ENCODE data around the gene ITGAE.

ITGAE gene

GRCh38 chr17:3780986-3781385 lies 20.0 kb downstream of the ITGAE start:
- H3K4me3 ChIP-seq (replicated peaks; ENCODE audit: low read depth, low read length) = no peak overlapping the region
- TF ChIP-seq, protein P1, sequence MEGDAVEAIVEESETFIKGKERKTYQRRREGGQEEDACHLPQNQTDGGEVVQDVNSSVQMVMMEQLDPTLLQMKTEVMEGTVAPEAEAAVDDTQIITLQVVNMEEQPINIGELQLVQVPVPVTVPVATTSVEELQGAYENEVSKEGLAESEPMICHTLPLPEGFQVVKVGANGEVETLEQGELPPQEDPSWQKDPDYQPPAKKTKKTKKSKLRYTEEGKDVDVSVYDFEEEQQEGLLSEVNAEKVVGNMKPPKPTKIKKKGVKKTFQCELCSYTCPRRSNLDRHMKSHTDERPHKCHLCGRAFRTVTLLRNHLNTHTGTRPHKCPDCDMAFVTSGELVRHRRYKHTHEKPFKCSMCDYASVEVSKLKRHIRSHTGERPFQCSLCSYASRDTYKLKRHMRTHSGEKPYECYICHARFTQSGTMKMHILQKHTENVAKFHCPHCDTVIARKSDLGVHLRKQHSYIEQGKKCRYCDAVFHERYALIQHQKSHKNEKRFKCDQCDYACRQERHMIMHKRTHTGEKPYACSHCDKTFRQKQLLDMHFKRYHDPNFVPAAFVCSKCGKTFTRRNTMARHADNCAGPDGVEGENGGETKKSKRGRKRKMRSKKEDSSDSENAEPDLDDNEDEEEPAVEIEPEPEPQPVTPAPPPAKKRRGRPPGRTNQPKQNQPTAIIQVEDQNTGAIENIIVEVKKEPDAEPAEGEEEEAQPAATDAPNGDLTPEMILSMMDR (IDR thresholded peaks at IDR 0.05; ENCODE audit: low read length, missing control alignments) = no peak

GRCh38 chr17:3777366-3778120 lies 23.4 kb downstream of the ITGAE start:
- TF ChIP-seq, protein P1 (IDR thresholded peaks at IDR 0.05; ENCODE audit: low read length, missing control alignments) = no peak
- no peak for DNase-seq (ENCODE audit: low read depth)
- H3K4me3 ChIP-seq (replicated peaks; ENCODE audit: low read depth, low read length) = no peak overlapping the region

More at GRCh38 chr17:3780986-3781385, 20.0 kb downstream of the ITGAE start:
- DNase-seq (ENCODE audit: low read depth) = no peak

GRCh38 chr17:3773966-3774365 lies 27.0 kb downstream of the ITGAE start:
- no peak for DNase-seq (ENCODE audit: low read depth)
- TF ChIP-seq, protein P1 (IDR thresholded peaks at IDR 0.05; ENCODE audit: low read length, missing control alignments) = no peak
- H3K4me3 ChIP-seq (replicated peaks; ENCODE audit: low read depth, low read length) = no peak overlapping the region

GRCh38 chr17:3773511-3773910 lies 27.5 kb downstream of the ITGAE start:
- DNase-seq (ENCODE audit: low read depth) = peak; percentile 20
- TF ChIP-seq, protein P1 (IDR thresholded peaks at IDR 0.05; ENCODE audit: low read length, missing control alignments) = no peak
- no peak overlapping the region for H3K4me3 ChIP-seq (replicated peaks; ENCODE audit: low read depth, low read length)

DNA sequence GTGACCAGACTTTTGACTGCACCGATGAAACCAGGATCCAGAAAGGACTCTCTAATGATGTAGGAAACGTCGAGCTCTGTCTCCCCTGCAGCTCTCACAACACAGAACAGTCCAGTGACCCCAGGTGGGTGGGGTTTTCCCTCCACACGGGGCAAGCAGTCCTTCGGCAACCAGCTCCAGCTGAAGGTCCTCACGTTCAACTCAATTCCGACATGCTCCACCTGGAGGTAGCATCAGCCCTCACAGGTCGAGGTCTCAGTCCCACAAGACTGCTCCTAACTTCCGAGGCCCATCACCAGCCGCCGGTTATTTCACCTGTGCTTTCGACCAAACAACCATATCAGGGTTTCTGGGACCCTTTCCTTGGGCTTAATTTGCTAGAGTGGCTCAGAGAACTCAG lies 28.2 kb downstream of the ITGAE start:
- TF ChIP-seq, protein P1 (IDR thresholded peaks at IDR 0.05; ENCODE audit: low read length, missing control alignments) = no peak
- no peak overlapping the region for H3K4me3 ChIP-seq (replicated peaks; ENCODE audit: low read depth, low read length)

GRCh38 chr17:3771140-3771539 lies 29.8 kb downstream of the ITGAE start:
- TF ChIP-seq, protein P1 (IDR thresholded peaks at IDR 0.05; ENCODE audit: low read length, missing control alignments) = no peak
- no peak overlapping the region for H3K4me3 ChIP-seq (replicated peaks; ENCODE audit: low read depth, low read length)
- no peak for DNase-seq (ENCODE audit: low read depth)

More for the DNA sequence above, 28.2 kb downstream of the ITGAE start:
- DNase-seq (ENCODE audit: low read depth) = no peak

DNA sequence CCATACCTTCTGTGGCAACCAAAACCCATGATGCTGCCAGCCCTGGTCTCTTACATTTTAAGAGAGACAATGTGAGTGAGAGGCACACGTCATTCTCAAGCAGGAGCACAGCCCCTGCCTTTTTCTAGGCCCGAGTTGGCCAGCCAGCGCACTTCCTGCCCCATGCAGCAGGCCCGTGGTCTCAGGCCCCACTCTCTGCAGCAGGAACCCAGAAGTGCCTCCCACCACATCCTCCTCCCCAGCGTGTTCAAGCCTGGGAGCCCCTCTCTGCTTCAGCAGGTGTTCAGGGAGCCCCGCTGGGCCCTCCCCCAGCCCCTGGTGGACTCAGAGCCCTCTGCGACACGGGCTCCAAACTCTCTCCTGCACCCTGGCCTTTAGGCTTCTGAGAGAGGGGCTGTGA lies 30.5 kb downstream of the ITGAE start:
- DNase-seq (ENCODE audit: low read depth) = no peak
- TF ChIP-seq, protein P1 (IDR thresholded peaks at IDR 0.05; ENCODE audit: low read length, missing control alignments) = no peak
- no peak overlapping the region for H3K4me3 ChIP-seq (replicated peaks; ENCODE audit: low read depth, low read length)
